Uterus (tissue), 2 donors: ENCODE data around the gene HBD.

Experiments
- CTCF ChIP-seq, 4 experiments: fragments of 200-600 bp in 2 of 4; fragments of 450-650 bp in 2 of 4; sonication (generic) in 2 of 4; IDR thresholded peaks; one replicate each; pipeline ENCODE4 v1.5.1; 2016 to 2019; ENCODE audit warnings: antibody characterized with exemption in 4 of 4, mild to moderate bottlenecking in 2 of 4, moderate library complexity in 1 of 4
- POLR2A ChIP-seq, 2 donors: fragments of 450-650 bp; IDR thresholded peaks; one replicate each; pipeline ENCODE4 v1.6.1; 2016; ENCODE audit warnings: antibody characterized with exemption in 2 of 2, mild to moderate bottlenecking in 1 of 2, moderate library complexity in 1 of 2

DNA sequence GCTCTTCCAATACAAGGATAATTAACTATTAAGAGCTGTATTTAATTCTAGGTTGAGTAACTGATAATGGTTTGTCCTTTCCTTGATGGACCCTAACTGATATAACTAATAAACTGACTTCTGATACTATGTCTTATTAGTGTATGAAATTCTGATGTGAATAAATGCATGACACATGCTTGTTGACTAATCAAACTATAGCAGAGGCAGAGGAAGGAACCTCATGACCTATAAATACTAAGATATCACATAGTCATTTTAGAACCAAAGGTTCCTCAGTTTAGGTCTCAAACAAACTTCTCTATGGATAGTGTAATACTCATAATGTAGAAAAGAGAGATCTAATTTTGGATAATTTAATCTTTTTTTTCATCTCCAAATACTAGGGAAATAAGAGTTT, 4.8 kb upstream of the HBD start:
- TF ChIP-seq CTCF (IDR thresholded peaks at IDR 0.05): no peak
- no peak for TF ChIP-seq POLR2A (IDR thresholded peaks at IDR 0.05)
